Stimulated activated CD4-positive, alpha-beta T cell treated with anti-CD3 and anti-CD28 coated beads, TNF-alpha, amount 100 ng/mL, for 1 hour (primary cell): Measurements from ENCODE around the gene AFF3.

ENCODE experiments used
- DNase-seq, 3 donors: peaks; one replicate each; pipeline ENCODE4 v3.0.0-alpha.2; 2020; ENCODE audit warnings: low read depth in 3 of 3, low spot score in 1 of 3

Gene AFF3

DNA sequence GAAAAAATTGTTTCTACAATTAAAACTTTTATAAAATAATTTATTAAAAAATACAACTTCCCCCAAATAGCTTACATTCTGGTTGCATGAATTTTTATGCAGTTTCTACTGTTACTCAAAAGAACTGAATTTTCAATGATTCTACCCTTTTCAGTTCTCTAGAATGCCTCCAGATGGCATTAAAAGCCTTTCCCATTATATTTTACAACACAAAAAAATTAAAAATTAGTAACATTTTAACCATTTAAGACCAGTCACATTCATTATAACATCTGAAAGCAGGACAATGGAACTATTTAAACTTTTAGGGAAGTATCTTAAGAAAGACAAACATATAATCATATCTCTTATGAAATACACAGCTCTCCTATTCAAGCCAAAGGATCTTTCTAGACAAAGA lies 416.6 kb downstream of the AFF3 start:
- DNase-seq = no peak

DNA sequence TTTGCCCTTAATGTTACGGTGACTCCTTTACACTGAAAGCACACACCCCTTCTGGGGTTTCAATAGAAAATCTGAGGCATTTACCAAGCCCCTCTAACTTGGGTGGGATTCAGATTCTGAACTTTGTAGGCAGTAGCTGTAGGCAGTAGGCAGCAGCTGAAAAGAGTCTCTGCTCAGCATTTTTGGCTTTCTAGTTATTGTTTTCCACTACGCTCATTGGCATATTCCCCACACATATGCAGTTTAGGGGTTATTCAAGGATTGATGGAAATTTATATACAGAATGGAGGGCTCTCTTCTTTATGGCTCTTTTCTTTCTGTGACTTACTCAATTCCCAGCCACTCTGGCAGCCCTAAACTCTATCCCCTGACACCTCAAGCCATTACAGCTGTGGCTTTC lies 419.9 kb downstream of the AFF3 start:
- no peak for DNase-seq

DNA sequence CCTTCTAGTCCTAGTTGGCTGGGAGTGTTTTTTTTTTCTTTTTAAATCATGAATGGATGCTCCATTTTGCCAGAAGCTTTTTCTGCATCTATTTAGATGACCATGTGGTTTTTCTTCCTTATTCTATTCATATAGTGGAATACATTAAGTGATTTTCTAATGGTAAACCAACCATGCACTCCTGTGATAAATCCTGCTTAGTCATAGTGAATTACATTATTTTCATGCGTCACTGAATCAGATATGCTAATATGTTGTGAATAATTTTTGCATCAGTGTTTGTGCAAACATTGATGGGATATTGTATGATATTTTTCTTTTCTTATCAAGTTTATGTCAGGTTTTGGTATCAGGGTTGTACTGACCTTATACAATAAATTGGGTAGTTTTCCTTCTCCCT lies 423.3 kb downstream of the AFF3 start:
- DNase-seq = no peak

DNA sequence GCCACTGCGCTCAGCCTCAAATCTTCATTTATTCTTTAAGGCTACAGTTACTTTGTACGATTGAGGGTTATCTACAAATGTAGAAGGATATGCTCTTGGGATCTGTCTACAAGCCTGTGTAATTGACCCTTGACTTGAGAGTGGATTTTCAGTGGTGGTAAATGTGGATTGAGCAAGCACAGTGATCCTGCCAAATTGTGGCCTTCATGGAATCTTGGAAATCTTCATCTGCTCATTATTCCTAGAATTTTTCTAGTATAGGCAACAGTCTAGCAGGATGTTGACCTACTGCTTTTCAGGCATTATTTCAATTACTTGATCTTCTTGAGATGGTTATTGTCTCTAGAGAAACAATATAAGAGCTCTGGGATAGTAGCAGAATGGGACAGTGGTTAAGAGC lies 426.4 kb downstream of the AFF3 start:
- DNase-seq = no peak

DNA sequence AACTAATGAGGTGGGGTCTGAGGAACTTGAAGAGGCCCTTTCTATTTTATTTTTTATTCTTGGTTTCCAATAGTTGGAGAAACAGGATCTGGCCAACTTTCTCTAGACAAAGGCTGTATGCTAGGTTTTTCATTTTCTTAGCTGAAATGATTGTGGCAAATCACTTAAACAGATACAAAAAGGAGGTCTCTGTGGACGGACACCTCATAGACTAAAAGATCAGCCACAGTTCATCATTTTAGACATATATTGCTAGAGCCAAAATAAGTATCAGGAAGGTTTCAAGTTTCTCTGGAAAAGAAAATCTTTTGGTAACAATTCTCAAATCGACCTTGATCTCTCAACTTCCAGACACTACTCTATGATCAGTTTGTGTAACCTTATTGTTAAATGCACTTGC lies 428.0 kb downstream of the AFF3 start:
- no peak for DNase-seq

DNA sequence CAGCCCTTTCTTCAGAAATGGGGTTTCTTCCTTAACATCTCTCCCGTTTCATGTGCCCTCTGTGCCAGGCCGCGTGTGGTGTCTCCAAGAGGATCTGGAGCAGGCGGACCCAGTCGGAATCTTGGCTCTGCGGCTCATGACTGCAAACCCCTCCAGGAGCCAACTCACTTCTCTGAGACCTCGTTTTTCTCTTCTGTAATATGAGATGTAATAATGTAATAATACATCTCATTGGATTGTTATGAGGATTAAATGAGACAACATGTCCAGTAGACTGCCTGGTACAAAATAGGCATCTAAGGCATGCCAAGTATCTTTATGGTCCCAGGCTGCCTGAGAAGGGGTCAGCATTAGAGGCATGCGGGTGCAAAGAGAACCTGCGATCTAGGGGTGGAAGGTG lies 431.2 kb downstream of the AFF3 start:
- DNase-seq = no peak

DNA sequence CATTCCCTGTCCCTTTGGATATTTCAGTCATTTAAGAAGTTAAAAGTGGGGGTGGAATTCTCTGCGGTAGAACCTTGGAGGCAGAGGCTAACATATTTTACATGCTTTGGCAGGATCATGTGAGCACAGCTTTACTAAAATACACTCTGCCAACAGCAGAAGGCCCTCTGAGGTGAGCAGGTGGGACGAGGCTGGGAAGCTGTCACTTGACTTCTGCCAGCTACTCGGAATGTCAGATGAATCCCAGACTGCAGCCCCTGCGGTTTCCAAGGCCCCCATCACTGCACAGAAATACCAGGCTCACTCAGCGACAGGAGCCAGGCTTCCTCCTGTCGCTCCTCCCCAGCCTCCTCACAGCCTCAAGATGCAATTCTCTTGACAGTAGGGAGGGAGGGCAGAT lies 431.7 kb downstream of the AFF3 start:
- DNase-seq = no peak

DNA sequence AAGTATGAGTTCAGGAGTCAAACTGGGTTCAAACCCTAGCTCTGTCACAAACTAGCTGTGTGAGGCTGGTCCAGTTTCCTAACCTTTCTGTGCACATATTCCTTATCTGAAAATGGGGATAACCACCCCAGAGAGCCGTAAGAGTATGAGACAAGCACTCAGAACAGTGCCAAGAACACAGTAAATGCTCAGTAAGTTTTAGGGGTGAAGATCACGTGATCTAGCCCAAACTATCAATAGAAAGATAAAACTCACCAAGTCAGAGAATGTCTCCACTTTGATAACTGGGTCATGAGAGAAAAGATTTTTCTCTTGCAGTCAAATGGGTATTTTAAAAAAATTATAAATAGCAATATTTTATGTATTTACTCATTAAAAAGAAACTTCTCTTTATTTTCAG lies 433.2 kb downstream of the AFF3 start:
- DNase-seq = no peak

DNA sequence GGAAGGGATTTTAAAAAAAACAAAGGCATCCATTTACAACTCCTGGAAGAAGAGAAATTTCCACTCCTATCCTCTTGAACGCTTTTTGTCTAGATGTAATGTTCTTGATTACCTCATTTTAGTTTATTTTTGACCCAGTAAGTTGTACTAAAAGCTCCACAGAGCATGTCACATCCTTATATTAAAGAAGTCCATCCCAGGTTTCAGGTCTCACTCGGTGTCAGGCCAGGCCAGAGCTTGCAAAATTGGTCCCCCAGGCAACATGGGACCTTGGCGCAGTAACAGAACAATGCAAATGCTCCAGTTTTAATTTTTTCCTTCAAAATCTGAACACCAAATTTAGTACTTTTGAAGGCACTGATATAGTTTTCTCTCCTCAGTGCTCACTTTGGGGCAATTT lies 434.2 kb downstream of the AFF3 start:
- no peak for DNase-seq

DNA sequence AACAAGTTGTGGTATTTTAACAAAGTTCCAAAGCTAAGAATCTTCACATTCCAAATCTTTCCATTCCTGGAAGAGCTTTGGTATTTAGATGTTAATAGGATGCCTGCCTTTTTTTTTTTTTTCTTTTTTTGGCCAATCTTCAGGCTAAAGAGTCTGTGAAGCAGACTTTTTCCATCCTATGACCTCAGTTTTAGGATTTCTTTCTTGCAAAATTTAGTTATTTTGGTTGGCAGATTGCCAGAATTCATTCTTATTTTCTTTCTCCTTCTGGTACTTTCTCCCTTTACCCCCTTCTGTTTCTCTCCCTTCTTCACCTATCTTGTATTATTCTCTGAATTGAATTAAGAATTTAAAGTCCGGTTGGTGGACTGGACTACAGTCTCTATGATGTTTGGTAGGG lies 434.8 kb downstream of the AFF3 start:
- no peak for DNase-seq

DNA sequence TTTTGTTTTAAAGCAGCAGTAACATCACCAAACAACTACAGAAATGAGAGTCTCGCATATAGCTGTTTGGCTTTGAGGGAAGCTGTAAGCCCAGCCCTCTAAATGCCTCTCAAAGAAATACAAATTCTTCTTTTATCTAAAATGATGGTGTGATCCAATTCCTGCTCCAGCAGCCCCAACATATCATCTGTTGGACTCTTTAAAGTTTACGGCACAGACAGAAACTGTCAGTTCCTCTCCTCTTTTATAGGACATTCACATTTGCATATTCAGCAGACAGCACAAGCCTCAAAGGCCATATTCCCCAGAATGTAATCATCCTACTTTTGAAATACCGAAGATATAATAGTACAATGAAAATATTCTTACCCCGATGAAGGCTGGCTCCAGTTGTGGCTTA lies 435.7 kb downstream of the AFF3 start:
- no peak for DNase-seq

DNA sequence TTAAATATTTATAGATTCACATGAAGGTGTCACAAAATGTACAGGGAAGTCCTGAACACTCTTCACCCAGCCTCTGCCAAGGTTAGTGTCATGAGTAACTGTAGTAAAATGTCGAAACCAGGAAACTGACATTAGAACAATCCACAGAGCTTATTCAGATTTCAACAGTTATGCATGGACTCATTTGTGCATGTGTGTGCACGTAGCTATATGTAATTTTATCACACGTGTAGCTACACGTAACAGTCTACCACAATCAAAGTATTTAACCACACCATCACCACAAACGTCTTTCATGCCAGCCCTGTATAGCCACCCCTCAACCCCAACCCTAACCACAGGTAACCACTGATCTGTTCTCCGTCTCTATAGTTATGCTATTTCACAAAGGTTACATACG lies 440.9 kb downstream of the AFF3 start:
- DNase-seq = no peak

DNA sequence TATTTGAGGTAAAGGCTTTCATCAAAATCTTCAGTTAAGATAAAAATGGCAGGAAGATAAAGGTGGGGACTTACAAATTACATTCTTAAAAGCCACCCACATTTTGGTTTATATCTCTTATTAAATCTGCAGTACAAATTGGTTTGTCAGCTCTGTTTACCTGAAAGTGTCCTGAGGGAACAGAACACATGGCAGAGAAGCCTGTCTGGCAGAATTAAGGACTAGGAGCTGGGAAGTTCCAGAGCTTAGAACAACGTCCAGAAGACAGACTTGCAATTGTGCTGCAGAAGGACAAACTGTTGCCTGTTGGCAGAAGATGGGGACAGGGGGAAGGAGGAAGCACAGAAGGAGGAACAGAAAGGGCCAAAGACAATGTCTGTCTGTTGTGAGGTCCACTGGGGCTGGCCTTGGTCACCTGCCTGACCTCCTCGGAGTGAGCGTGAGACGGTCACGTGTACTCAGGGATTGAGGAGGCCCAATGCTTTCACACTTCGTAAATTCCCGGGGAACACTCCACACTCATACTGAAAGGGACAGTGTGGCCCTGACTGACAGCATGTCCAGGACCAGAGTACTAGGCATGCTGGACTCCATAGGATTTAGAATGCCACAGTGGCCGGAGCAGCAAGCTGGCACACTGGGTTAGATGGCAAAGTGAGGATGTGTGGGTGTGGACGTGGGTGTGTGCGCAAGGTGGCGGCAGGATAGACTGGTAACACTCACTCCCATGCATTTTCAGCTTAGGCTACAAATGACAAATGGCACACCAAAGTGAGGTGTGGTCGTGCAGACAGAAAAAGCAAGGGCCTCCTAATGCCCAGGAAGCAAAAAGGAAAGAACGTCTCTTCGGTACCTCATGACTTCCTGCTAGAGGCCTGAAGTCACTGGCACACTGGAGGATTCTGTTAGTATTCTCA lies 441.6 kb downstream of the AFF3 start:
- no peak for DNase-seq

DNA sequence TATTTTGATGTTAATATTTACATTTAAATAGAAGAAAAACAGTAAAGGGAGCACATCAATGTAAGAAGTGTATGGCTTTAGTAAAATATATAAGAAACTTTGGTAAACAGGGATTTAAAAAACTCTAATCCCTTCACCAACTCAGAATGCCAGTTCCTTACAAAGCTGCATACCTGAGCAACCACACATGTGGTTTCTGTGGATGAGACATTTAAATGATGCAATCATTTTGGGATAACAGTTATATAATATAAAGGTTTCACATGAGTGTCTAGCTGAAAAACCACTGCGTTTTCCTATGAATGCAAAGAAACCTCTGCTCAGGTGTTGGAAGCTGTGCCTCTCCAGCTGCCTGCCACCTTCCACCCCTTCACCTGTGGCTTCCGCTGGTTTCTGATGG lies 443.5 kb downstream of the AFF3 start:
- DNase-seq = no peak

DNA sequence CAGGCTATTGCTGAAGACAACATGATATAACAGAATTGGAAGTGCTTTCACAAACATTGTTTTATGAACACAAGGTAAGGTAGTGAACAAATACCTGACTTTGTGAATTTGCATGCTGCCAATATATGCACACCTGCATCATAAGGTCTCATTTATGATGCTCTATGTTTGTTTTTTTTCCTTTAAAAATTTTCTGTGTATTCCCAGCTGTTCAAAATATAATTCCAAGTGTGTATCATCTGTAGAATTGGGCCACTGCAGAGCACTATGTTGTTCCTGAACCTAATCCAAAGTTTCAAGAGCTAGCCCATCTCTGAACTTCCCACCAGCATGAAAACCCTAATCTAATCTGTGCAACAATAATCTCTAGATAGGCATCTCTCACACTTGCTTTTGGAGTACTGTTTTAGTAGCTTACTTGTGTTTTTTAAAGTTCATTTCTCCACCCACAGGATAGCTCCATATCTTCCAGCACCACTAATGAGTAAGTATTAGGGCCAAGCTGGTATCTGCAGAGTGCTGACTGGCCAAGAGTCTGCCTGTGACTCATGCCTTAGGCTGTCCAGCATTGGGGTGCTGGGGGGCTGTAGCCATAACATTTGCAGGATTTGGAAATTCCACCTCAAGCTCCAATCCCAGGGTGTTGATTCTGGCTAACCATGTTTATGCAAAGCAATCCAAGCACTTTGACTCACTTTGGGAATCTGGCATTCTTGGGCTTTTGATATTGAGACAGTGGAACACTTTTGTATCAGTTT lies 444.4 kb downstream of the AFF3 start:
- no peak for DNase-seq

DNA sequence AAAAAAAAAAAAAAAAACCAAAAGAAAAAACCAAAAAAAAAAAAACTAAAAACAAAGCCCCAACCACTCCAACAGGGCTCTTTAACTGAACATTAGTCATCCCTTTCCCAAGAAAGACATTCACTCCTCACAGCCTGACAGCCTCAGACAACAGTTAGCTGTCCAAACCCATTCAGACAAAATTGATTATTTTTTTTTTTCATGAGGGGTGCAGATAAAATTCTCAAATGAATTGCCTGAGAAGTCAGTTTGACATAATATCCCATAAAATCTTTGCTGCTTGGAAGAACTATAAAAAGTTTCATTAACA lies 446.5 kb downstream of the AFF3 start:
- DNase-seq = no peak

DNA sequence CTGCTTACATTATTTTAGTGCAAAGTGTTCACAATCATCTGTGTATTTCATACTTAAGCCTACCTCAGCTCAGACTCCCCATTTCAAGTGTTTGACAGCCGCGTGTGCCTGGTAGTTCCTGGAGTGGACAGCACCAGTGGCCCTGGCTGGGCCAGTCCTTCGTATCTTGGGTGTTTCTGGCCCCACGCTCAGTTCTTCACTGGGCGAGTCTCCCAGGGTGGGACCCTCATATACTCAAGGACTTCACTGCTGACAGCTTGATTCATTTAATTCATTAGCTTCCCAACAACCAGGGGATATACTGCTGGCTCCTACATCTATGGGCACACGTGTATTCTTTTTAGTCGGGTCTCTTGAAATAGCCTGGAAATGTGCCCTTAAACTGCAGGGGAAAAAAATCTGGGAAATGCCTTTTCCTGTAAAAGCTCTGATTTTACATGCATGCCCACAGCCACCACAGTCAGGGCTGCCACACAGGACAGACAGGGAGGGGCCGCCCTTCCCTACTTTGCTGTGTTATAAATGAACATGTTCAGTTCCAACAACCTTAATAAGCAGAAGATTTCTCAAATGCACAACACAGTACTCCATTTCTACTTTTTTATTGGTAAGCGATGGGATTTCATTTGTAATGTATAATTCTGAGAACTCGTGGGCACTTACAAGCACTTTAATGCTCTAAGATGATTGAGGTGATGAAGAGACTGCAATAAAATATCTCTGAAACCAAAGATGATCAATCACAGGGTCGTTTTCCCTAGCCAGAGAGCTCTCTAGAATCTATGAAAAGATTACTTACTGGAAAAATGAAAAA lies 447.1 kb downstream of the AFF3 start:
- DNase-seq = no peak

DNA sequence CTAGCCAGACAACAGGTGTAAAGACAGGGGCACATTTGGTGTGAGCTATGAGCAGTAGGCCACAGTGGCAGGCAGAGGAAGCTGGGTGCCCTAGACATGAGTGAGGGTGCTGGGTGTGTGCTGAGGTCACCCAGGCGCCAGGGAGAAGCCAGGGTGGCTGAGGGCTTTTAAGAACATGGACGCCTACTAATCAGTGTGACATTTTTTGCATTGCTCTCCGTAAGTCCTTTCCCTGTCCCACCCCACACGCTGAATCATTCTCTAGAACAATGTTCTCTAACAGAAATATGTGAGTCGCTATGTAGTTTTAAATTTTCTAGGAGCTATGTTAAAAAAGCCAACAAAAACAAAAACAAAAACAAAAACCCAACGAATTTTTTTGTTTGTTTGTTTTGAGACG lies 448.1 kb downstream of the AFF3 start:
- no peak for DNase-seq

DNA sequence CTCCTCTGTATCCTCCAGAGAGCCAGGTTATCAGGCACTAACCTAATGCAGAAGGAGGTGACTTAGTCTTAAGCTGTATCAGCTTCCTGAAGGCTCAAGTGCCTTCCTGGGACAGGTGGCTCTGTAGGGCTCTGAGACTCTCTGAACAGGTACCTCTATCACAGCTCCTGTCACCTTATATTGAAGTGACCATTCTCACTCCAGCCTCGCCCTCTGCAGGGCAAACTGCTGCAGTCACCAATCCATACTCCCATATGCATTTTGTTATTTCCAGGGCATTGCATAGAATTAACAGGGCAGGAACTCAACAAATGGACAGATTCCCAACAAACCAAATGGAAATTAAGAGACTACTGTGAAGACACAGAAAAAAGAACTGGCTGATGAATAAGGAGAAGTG lies 449.6 kb downstream of the AFF3 start:
- no peak for DNase-seq

DNA sequence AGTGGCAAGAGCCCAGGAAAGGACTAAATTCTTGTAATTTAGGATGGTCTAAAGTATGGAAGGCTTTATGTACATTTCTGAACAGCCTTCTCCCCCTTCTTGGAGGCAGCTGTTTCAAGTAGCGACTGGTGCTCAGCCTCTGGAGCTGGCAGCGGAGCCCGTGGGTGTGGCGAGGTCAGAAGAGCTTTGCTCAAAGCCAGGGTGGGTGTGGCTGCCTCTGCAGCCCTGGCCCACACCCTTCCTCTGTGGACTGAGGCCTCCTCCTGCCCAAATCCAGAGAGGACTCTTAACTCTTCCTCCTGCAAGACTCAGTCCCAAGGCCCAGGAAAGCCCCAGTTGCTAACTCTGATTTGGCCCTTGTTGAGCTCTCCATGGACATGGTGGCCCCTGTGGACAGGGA lies 450.5 kb downstream of the AFF3 start:
- DNase-seq = no peak

DNA sequence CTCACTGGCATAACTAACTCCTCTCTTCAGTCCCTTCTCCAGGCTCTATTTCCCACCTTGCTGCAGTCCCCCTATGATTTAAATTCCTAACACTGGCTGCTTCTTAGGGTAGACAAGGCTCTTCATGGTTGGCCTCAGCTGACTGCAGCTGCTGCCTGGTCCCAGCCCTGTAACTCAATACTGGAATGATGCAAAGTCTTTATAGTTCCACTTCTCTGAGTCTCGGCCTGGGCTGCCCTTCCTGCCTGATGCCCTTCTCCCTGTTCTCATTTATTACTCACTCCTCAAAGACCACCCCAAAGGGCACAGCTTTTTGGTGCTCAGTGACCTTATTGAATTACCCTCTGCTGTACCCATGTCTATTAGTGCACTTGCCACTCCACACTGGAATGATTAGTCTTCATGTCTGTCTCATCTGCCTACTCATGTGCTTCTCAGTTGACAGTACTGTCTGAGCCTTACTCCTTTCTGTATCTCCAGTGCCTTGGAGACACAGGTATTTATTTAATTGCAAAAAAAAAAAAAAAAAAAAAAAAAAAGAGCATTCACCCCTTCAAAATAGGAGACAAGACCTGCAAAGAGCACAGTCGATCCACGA lies 453.1 kb downstream of the AFF3 start:
- DNase-seq = no peak

DNA sequence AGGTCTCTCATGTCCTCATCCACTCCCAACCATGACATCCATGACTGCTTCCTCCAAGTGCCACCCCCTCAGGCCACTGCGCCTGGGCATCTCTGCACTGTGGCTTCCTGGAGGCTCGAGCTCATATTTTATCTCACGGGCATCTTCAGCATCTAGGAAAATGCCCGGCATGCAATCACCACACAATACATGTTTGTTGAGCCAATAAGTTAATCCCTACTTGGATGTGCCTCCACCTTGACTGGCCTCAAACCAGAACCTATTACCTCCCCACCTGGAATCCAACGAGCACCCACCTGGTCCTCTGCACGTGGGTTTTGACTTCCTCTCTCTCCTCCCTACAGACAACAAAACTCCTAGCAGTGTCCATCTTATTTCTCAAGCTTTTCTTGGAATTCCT lies 453.7 kb downstream of the AFF3 start:
- no peak for DNase-seq
